ENCODE data around the gene MPP3. TPM values are rescaled to one million over a fixed set of nuclear protein-coding genes. Genes with fewer than 3 reads are reported as not detected.

Gene MPP3
- total and polyA plus RNA-seq, 2 of the 4 experiments (the other 2 are of a cell fraction) = 5.7 to 11.9 TPM

DNA sequence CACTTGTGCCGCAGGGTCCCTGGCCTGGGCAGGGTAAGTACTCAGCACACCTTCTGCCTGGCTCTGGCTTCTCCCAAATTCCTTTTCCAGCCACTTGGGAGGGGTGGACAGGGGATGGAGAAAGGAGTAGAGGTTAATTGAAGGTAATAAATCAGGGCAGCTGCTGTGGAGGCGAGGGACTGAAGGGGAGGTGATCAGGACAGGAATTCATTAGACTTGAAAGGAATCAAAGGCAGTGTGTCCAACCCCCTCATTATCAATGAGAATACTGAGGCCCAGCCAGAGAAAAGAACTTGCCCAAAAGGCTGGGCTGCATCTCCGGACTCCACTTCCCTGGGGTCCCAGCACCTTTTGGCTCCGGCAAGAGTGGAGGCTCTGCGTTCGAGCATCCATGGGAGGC lies 76.7 kb downstream of the MPP3 start:
- DNase-seq = no peak
- WGBS, 2 experiments (ENCODE audit: extremely low coverage in 2 of 2, insufficient read length in 1 of 2) = 80% methylated on average over 2 of the region's 6 CpGs; no CpG with 5 or more reads in 1 of the 2 experiments
- Histone ChIP-seq H4K5ac (ENCODE audit: low read depth, low read length) (no peak overlapping the region), H3K36me3 (ENCODE audit: control insufficient read depth, insufficient read depth, low read length) (no peaks in the 10 kb centered on the region), H4K91ac (ENCODE audit: insufficient read depth, low read depth, low read length) (no peak overlapping the region), H3K4me1 (ENCODE audit: control insufficient read depth, insufficient read depth, low read length) (no peaks in the 10 kb centered on the region), H4K8ac (ENCODE audit: low read depth in 2 of 2, low read length in 2 of 2) (no peak overlapping the region), H3K9me3 (ENCODE audit: control insufficient read depth, insufficient read depth, low read length) (no peaks in the 10 kb centered on the region), H3K56ac (ENCODE audit: extremely low read depth, insufficient read depth, low read length) (no peak overlapping the region), H2BK20ac (ENCODE audit: low read depth, low read length) (no peak overlapping the region), H2BK15ac (ENCODE audit: low read depth, low read length) (no peak overlapping the region), H3K4me2 (ENCODE audit: low read depth, low read length) (no peak overlapping the region), H3K27me3 (ENCODE audit: control insufficient read depth, insufficient read depth, low read length) (peaks cover 55% of the 10 kb centered on the region), H2BK120ac (ENCODE audit: low read depth, low read length) (no peak overlapping the region), H3K9ac (ENCODE audit: low read depth, low read length) (no peak overlapping the region), H3K18ac (ENCODE audit: low read depth, low read length) (no peak overlapping the region), H3K23ac (ENCODE audit: low read depth, low read length) (no peak overlapping the region), H3K4me3 (ENCODE audit: insufficient read depth, low read depth, low read length) (no peak overlapping the region), H4K20me1 (ENCODE audit: insufficient read depth, low read length) (no peaks in the 10 kb centered on the region), H2AFZ (replicated peaks; ENCODE audit: low read length, poor library complexity) (no peak overlapping the region), H3K9me1 (ENCODE audit: insufficient read depth, low read length) (0 out of 2 replicates have a peak, but pooled peaks cover 4% of the 10 kb centered on the region), H3K79me1 (ENCODE audit: low read depth in 1 of 2, low read length in 2 of 2) (no peaks in the 10 kb centered on the region), H3K27ac (ENCODE audit: insufficient read depth, low read length) (no peak overlapping the region), H2AK5ac (ENCODE audit: low read depth, low read length) (no peak overlapping the region), H2BK5ac (ENCODE audit: low read depth, low read length, poor library complexity, severe bottlenecking) (no peak overlapping the region), H2AK9ac (replicated peaks; ENCODE audit: low read depth, low read length, poor library complexity) (no peak overlapping the region), H3K4ac (ENCODE audit: low read depth, low read length) (no peak overlapping the region), H3K14ac (replicated peaks; ENCODE audit: low read depth, low read length) (no peak overlapping the region)
- dilution Hi-C loops (cut with HindIII; ENCODE audit: low sequenced_read_pairs, unreplicated experiment) (no loop called here), intact Hi-C loops (cut with micrococcal nuclease) (no loop called here), in situ Hi-C loops (cut with MboI; ENCODE audit: low sequenced_read_pairs) (no loop called here)
- CTCF ChIA-PET = interaction anchor here (1.0 to 1.1 kb wide), 2 partner anchors 61 to 64 kb away, joined by 3 to 5 read pairs; no protein-coding TSS in a partner anchor
- POLR2A ChIA-PET (ENCODE audit: unreplicated experiment) = no interaction called here
- no peak for ATAC-seq (ENCODE audit: low read depth)
- no TSS peak for BruUV-seq (replicated peaks)
- no peak for TF ChIP-seq MAZ (IDR thresholded peaks at IDR 0.05; ENCODE audit: borderline replicate concordance, low read depth, low read length)
- no peak for TF ChIP-seq SMC3 (IDR thresholded peaks at IDR 0.05; ENCODE audit: low read depth, low read length)
- TF ChIP-seq RCOR1 (IDR thresholded peaks at IDR 0.05; ENCODE audit: insufficient replicate concordance, low read length) = no peak
- TF ChIP-seq, protein P1, sequence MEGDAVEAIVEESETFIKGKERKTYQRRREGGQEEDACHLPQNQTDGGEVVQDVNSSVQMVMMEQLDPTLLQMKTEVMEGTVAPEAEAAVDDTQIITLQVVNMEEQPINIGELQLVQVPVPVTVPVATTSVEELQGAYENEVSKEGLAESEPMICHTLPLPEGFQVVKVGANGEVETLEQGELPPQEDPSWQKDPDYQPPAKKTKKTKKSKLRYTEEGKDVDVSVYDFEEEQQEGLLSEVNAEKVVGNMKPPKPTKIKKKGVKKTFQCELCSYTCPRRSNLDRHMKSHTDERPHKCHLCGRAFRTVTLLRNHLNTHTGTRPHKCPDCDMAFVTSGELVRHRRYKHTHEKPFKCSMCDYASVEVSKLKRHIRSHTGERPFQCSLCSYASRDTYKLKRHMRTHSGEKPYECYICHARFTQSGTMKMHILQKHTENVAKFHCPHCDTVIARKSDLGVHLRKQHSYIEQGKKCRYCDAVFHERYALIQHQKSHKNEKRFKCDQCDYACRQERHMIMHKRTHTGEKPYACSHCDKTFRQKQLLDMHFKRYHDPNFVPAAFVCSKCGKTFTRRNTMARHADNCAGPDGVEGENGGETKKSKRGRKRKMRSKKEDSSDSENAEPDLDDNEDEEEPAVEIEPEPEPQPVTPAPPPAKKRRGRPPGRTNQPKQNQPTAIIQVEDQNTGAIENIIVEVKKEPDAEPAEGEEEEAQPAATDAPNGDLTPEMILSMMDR (conservative IDR thresholded peaks at IDR 0.05; ENCODE audit: low read depth, low read length) = no peak
- TF ChIP-seq MXI1 (IDR thresholded peaks at IDR 0.05; ENCODE audit: borderline replicate concordance, low read depth, low read length) = no peak
